ENCODE data around the gene EIF1. TPM values are rescaled to one million over a fixed set of nuclear protein-coding genes. Genes with fewer than 3 reads are reported as not detected.

The EIF1 gene
- total and polyA plus RNA-seq, 2 of the 8 experiments (the other 6 are each of a cell fraction or from before 2014, with no cell fraction given): 175 to 539 TPM

DNA sequence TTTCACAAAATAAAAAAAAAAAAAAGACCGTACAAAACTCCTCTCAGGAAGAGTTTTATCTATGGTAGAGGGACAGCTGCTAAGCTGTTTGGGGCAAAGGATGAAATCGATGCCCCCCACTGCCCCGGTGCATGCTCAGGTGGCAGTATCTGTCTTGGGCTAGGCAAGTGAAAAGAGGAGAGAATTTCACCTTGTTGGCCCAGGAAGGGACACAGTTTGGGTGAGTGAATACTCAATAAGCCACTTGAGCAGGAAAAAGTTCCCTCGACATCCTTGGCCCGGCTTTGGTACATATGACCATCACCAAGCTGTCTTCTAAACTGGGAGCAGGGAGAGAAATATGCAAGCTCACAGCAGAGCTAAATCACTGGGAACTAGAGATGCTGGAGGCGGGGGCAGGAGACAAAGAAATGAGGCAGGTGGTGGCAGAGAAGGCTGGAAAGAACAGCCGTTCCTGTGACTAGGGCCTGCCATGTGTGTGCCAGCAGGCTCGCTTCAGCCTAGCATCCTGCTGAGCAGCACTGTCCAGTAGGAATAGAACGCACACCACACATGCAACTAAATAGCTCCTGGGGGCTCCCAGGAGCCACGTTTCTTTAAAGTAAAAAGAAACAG is 8.2 kb upstream of the EIF1 start (continued):
- no peak for TF ChIP-seq CREB1 (IDR thresholded peaks at IDR 0.05)
- no peak for TF ChIP-seq SP1 (IDR thresholded peaks at IDR 0.05; ENCODE audit: low read depth, low read length)
- TF ChIP-seq POLR2AphosphoS5 (IDR thresholded peaks at IDR 0.05; ENCODE audit: low read depth, low read length): no peak
